ENCODE data around the gene MYL2. TPM values are rescaled to one million over a fixed set of nuclear protein-coding genes. Genes with fewer than 3 reads are reported as not detected.

MYL2 gene
- total and polyA plus RNA-seq, 2 donors: 0.42 to 5.3 TPM

- no peak overlapping the region for H3K4me3 ChIP-seq (ENCODE audit: low read length in 2 of 2)
- no peaks in the 10 kb centered on the region for H3K9me3 ChIP-seq (ENCODE audit: control insufficient read depth in 2 of 2, insufficient read depth in 1 of 2, low read length in 1 of 2)
- no peaks in the 10 kb centered on the region for H3K27me3 ChIP-seq (ENCODE audit: control insufficient read depth in 2 of 2, insufficient read depth in 1 of 2, low read length in 1 of 2)
- H3K4me1 ChIP-seq (ENCODE audit: control insufficient read depth in 2 of 2, insufficient read depth in 2 of 2, low read length in 2 of 2): peaks cover 0 to 2% of the 10 kb centered on the region in 2 donors
- WGBS: 94% methylated on average over 6 of the region's 6 CpGs
- DNase-seq (ENCODE audit: low read depth in 6 of 9, low spot score in 9 of 9): no peak
- no peak overlapping the region for H3K27ac ChIP-seq (ENCODE audit: low read depth in 1 of 2, low read length in 1 of 2)
- no peaks in the 10 kb centered on the region for H3K36me3 ChIP-seq (ENCODE audit: control insufficient read depth in 2 of 2, insufficient read depth in 2 of 2, low read length in 1 of 2)
These were observed 54.9 kb downstream of the MYL2 start for GRCh38 chr12:110865521-110865920.

- Histone ChIP-seq H3K36me3 (ENCODE audit: control insufficient read depth in 2 of 2, insufficient read depth in 2 of 2, low read length in 1 of 2) (no peaks in the 10 kb centered on the region), H3K27ac (ENCODE audit: low read depth in 1 of 2, low read length in 1 of 2) (no peak overlapping the region), H3K9me3 (ENCODE audit: control insufficient read depth in 2 of 2, insufficient read depth in 1 of 2, low read length in 1 of 2) (no peaks in the 10 kb centered on the region), H3K4me3 (ENCODE audit: low read length in 2 of 2) (no peak overlapping the region), H3K27me3 (ENCODE audit: control insufficient read depth in 2 of 2, insufficient read depth in 1 of 2, low read length in 1 of 2) (no peaks in the 10 kb centered on the region), H3K4me1 (ENCODE audit: control insufficient read depth in 2 of 2, insufficient read depth in 2 of 2, low read length in 2 of 2) (peaks cover 0 to 2% of the 10 kb centered on the region in 2 donors)
- 85% methylated on average over 7 of the region's 7 CpGs for WGBS
- no peak for DNase-seq (ENCODE audit: low read depth in 6 of 9, low spot score in 9 of 9)
These were observed 57.2 kb downstream of the MYL2 start for GRCh38 chr12:110863161-110863560.

GRCh38 chr12:110862329-110862728, 58.0 kb downstream of the MYL2 start:
- Histone ChIP-seq H3K27ac (ENCODE audit: low read depth in 1 of 2, low read length in 1 of 2) (no peak overlapping the region), H3K36me3 (ENCODE audit: control insufficient read depth in 2 of 2, insufficient read depth in 2 of 2, low read length in 1 of 2) (no peaks in the 10 kb centered on the region), H3K9me3 (ENCODE audit: control insufficient read depth in 2 of 2, insufficient read depth in 1 of 2, low read length in 1 of 2) (no peaks in the 10 kb centered on the region), H3K4me1 (ENCODE audit: control insufficient read depth in 2 of 2, insufficient read depth in 2 of 2, low read length in 2 of 2) (peaks cover 0 to 2% of the 10 kb centered on the region in 2 donors), H3K27me3 (ENCODE audit: control insufficient read depth in 2 of 2, insufficient read depth in 1 of 2, low read length in 1 of 2) (no peaks in the 10 kb centered on the region), H3K4me3 (ENCODE audit: low read length in 2 of 2) (no peak overlapping the region)
- DNase-seq (ENCODE audit: low read depth in 6 of 9, low spot score in 9 of 9): no peak
- WGBS: 95% methylated on average over 9 of the region's 9 CpGs

- 96% methylated on average over 7 of the region's 7 CpGs for WGBS
- no peak overlapping the region for H3K4me3 ChIP-seq (ENCODE audit: low read length in 2 of 2)
- no peaks in the 10 kb centered on the region for H3K27me3 ChIP-seq (ENCODE audit: control insufficient read depth in 2 of 2, insufficient read depth in 1 of 2, low read length in 1 of 2)
- peaks cover 0 to 2% of the 10 kb centered on the region in 2 donors for H3K4me1 ChIP-seq (ENCODE audit: control insufficient read depth in 2 of 2, insufficient read depth in 2 of 2, low read length in 2 of 2)
- H3K9me3 ChIP-seq (ENCODE audit: control insufficient read depth in 2 of 2, insufficient read depth in 1 of 2, low read length in 1 of 2): no peaks in the 10 kb centered on the region
- DNase-seq (ENCODE audit: low read depth in 6 of 9, low spot score in 9 of 9): no peak
- no peak overlapping the region for H3K27ac ChIP-seq (ENCODE audit: low read depth in 1 of 2, low read length in 1 of 2)
- no peaks in the 10 kb centered on the region for H3K36me3 ChIP-seq (ENCODE audit: control insufficient read depth in 2 of 2, insufficient read depth in 2 of 2, low read length in 1 of 2)
These were observed 58.6 kb downstream of the MYL2 start for GRCh38 chr12:110861729-110862128.

Other genes with a start within 250 kb of the MYL2 start
- 11.1 TPM for gene HVCN1, start 231.5 kb downstream of the MYL2 start, total RNA-seq
- 35.1 TPM for gene HVCN1, start 231.5 kb downstream of the MYL2 start, polyA plus RNA-seq
- 139 TPM for gene PPP1CC, start 177.7 kb downstream of the MYL2 start, total RNA-seq
- 103 TPM for gene PPP1CC, start 177.7 kb downstream of the MYL2 start, polyA plus RNA-seq
- 0.19 TPM for gene CCDC63, start 73.6 kb downstream of the MYL2 start, total RNA-seq
- gene CCDC63, start 73.6 kb downstream of the MYL2 start, polyA plus RNA-seq: 0.14 TPM
- gene CUX2, start 113.6 kb upstream of the MYL2 start, total RNA-seq: 0.19 TPM
- gene CUX2, start 113.6 kb upstream of the MYL2 start, polyA plus RNA-seq: 0.14 TPM